Ureter (tissue), 1 donor: ENCODE results near the gene NDN. TPM values are rescaled to one million over a fixed set of nuclear protein-coding genes. Genes with fewer than 3 reads are reported as not detected.
"Not testable (repeated sequence)": the region's sequence is repeated elsewhere in the genome, so short reads cannot be mapped to it uniquely, and the experiment has no call there.

Source experiments
- DNase-seq: peaks from one replicate; pipeline ENCODE4 v3.0.0-alpha.2; 2020; ENCODE audit warnings: low spot score
- total RNA-seq: library from RNA; stranded (reverse); gene quantifications from one replicate; pipeline ENCODE4 v1.2.4, GENCODE V29; 2023
- donor health status: DM: yes; HTN: yes; CAD: no.

The NDN gene, protein sequence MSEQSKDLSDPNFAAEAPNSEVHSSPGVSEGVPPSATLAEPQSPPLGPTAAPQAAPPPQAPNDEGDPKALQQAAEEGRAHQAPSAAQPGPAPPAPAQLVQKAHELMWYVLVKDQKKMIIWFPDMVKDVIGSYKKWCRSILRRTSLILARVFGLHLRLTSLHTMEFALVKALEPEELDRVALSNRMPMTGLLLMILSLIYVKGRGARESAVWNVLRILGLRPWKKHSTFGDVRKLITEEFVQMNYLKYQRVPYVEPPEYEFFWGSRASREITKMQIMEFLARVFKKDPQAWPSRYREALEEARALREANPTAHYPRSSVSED
- total RNA-seq = 36.1 TPM

DNA sequence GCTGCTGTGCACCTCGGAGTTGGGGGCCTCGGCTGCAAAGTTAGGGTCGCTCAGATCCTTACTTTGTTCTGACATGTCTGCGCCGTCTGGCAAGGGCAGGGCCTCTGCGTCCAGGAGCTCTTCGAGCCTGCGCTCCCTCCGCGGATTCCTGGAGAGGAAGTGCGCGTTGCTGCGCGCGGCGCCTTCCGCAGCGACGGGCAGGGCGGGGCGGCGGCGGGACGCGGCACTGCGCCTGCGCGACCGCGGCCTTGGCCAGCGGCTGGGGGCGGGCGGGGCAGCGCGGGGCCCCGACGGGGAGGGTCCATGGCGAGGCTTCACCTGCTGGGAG is at the start of gene NDN:
Gene NDN, minus strand, starts transcription at position 163 of the 328 bp plus-strand sequence. Its CDS starts 88 bp downstream, at position 75.
- no peak for DNase-seq

DNA sequence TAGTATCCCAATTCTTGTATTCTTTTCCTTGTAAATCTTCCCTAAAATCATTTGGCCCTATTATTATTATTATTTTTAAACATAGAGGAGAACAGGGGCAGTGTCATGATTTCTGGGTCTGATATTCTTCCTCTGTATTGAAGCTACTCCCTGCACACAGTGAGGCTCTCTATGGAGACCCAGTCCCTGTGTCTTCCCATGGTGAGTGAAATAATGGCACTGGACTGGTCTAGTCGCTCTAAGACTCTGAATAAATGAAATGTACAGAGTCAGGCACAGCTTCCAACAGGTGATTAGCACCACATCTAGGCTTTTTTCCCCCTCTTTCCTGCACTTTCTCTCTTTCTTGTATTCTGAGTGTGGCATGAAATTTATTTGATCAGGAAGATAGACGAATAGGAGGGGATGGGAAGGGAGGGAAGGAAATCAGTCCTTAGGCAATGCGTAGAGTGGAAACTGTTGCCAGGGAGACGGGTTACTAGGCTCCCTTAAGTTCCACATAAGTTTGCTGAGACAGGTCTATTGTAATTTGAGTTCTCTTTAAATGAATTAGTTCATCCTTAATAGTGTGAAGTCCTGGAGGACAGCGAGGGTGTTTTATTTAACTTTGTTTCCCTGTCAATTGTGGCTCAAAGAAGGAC is 49.0 kb upstream of the NDN start:
- no peak for DNase-seq

DNA sequence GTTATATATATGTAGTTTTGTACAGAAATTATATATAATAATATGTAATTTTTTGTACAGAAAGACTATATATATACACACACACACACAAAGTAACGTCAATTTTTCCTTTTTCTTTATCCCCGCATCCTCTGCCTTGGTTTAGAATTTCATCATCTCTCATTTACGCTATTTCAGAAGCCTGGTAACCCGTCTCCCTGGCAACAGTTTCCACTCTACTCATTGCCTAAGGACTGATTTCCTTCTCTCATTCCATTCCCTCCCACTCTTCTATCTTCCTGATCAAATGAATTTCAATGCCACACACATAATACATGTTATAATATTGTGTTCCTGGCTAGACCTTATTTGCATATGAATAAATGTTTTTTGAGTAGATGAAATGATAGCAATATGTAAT is 47.8 kb upstream of the NDN start:
- no peak for DNase-seq

DNA sequence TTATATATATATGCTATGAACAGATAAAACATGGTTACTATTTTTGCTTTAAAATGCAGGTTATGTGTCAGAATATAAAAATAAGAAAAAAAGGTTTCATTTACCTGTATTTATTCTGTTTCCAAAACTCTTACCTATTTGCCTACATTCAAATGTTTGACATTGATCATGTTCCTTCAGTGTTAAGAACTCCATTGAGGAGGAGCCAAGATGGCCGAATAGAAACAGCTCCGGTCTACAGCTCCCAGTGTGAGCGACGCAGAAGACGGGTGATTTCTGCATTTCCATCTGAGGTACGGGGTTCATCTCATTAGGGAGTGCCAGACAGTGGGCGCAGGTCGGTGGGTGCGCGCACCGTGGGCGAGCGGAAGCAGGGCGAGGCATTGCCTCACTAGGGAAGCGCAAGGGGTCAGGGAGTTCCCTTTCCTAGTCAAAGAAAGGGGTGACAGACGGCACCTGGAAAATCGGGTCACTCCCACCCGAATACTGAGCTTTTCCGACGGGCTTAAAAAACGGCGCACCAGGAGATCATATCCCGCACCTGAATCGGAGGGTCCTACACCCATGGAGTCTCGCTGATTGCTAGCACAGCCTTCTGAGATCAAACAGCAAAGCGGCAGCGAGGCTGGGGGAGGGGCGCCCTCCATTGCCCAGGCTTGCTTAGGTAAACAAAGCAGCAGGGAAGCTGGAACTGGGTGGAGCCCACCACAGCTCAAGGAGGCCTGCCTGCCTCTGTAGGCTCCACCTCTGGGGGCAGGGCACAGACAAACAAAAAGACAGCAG is 27.0 kb upstream of the NDN start:
- not testable (repeated sequence) for DNase-seq

DNA sequence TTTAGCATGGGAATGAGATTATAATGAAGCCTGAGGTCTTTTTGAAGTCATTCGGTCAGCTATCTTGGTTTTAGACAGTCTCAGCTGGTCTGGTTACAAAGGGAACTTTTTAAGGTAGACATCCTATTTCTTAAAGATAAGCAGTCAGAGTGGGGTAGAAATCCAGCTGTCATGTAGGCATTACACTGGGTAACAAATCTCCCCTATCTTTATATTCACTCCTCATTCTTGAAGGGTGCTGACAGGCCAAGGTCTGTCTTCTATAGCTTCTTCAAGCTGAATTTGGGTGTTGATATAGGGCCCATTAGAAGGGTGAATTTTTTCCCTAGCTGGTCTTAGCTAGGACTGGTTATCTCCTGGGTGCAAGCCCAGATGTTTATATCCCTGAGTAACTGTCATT is 21.2 kb upstream of the NDN start:
- no peak for DNase-seq

DNA sequence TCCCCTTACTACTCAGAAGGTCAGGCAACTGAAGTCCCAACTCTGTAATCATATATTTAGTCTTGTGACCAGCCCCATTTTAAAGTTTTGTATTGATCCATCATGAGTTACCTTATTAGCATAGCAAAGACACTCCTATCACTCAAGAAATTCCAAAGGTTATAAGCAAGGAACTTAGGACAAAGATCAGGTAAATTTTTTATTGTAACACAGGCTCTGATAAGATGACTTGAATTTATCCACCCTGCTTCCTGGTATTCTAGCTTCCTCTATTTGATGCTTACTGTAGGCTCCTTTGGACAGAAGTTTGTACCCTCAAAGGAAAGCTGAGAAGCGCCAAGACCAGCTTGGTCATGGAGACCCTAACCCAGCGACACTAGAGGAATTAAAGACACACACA is 8.2 kb upstream of the NDN start:
- no peak for DNase-seq

DNA sequence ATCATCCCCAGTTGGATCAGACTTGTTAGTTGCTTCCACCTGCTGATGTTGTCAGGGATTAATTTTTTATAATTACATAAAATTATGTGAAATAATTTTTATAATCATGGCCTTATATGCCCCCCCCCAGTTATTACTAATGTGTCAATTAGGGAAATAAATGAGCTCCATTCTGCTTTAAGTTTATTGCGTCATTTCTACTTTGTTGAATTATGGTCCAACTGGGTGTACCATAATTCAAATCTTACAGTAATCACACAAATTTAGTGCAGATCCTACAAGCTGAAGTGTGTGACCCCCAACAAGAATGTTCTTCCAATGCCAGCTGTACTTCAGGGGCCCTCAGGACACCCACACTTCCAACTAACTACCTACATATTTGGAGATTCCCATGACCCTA is 7.5 kb upstream of the NDN start:
- DNase-seq = no peak

DNA sequence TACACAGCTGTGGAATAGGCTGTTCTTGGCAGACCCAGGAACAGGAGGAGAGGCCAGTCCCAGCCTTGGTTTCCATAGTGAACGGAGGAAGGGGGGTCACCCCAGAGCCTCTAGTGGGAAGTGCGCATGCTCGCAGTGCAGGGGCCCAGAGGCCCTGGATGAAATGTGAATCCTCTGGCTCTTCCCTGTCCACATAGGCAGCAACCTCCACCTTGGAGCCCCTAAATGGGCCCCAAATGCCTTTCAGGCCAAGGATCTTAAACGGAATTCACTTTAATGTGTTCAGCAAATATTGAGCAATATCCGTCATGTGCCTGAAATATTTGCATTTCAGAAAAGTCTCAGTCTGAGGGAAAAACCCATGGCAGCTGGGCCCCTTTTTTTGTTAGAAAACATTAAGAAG is 3.3 kb upstream of the NDN start:
- DNase-seq = peak; percentile 67

DNA sequence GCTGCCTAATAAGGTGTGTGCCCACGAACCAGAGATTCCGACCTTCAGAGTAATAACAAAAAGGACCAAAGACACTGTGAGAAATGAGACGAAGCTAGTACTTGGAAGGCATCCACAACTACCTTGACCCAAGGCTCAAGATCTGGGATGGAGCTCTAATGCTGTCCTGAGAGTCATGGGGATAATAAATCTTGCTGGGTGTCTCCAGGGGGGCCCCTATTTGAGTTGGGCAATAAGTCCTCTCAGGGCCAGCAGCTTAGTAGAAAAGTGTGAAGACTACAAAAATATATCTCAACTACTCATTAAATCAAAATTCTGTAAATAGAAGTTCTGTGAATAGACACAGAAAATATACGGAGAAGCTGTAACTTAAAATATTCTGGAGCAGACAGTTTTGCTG is 2.9 kb upstream of the NDN start:
- no peak for DNase-seq

DNA sequence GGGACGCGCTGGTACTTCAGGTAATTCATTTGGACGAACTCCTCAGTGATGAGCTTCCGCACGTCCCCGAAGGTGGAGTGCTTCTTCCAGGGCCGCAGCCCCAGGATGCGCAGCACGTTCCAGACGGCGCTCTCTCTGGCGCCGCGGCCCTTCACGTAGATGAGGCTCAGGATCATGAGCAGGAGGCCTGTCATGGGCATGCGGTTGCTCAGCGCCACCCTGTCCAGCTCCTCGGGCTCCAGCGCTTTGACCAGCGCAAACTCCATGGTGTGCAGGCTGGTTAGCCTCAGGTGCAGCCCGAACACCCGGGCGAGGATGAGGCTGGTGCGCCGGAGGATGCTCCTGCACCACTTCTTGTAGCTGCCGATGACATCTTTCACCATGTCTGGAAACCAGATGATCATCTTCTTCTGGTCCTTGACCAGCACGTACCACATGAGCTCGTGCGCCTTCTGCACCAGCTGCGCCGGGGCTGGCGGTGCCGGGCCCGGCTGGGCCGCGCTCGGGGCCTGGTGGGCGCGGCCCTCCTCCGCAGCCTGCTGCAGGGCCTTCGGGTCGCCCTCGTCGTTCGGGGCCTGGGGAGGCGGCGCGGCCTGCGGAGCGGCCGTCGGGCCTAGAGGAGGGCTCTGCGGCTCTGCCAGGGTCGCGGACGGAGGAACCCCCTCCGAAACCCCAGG is 501 bp downstream of the NDN start:
- no peak for DNase-seq

DNA sequence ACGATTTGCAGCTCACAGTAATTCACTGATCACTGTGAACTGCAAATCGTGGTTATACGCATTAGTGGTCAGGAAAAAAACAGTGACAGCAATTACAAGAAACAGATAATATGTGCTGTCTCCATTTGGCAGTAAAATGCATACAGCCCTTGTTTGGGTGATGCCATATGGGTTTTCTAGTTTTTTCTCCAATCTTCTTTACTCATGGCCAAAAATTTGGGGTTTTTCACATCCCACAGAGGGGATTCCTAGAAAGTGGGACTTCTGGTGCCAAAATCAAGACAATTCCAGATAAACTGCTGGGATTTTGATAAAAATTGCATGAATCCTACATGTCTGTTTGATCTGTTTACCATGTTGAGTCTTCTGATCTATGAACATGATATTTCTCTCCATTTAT is 15.6 kb downstream of the NDN start:
- no peak for DNase-seq

DNA sequence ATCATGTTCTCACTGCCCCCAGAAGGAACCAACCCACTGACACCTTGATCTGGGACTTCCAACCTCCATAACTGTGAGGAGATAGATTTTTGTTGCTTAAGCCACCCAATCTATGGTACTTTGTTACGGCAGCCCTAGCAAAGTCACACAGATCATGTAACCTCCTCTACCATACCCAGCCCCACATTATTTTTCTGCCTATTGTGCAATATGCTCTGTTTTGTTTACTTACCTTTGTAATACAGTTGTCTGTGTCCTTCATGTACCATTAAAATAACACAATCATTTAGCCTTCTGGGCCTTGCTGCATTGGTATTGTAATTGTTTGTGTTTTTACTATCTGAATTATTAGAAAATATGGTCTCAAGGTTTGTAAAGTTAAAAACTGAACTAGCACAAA is 16.1 kb downstream of the NDN start:
- DNase-seq = no peak

DNA sequence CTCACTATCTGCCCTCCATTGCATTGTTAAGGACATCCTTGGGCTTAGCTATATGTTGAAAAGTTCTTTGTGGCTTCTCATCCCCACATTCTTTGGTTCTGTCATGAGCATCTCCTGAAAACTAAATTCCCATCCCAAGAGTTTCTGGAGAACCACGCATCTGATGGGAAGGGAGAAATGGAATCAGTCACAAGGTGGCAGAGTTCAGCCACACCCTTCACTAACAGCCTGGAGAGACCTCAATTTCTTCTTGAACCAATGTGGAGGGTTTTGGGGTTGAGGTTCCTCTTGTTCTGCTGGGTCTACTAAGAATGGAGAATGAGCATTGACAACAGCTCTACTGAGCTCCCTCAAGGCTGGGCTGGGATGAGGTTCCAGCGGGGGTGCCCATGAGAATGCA is 23.9 kb downstream of the NDN start:
- no peak for DNase-seq

DNA sequence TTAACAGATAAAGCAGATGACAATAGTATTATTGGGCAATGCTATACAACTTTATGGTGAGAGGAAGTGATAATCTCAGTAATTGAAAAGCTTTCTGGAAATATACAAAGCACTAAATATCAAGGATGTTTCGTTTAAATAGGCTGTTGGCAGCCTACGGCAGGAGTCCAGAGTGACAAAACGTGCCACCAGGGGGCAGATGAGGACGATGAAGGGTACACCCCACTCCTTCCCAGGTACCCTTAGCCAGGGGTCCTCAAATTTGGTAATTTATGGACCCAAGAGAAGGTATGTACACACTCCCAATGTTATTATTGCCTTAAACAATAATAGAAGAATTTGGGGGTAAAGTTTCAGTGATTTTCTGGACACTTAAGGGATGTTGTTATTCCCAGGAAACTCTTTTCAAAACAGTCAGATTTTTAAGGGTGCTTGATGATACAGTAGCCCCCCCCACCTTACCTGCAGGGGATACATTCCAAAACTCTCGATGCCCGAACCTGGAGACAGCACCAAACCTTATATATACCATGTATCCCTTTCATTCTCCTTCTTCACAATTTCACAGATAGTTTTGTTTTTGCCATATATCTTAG is 38.1 kb downstream of the NDN start:
- DNase-seq = no peak

DNA sequence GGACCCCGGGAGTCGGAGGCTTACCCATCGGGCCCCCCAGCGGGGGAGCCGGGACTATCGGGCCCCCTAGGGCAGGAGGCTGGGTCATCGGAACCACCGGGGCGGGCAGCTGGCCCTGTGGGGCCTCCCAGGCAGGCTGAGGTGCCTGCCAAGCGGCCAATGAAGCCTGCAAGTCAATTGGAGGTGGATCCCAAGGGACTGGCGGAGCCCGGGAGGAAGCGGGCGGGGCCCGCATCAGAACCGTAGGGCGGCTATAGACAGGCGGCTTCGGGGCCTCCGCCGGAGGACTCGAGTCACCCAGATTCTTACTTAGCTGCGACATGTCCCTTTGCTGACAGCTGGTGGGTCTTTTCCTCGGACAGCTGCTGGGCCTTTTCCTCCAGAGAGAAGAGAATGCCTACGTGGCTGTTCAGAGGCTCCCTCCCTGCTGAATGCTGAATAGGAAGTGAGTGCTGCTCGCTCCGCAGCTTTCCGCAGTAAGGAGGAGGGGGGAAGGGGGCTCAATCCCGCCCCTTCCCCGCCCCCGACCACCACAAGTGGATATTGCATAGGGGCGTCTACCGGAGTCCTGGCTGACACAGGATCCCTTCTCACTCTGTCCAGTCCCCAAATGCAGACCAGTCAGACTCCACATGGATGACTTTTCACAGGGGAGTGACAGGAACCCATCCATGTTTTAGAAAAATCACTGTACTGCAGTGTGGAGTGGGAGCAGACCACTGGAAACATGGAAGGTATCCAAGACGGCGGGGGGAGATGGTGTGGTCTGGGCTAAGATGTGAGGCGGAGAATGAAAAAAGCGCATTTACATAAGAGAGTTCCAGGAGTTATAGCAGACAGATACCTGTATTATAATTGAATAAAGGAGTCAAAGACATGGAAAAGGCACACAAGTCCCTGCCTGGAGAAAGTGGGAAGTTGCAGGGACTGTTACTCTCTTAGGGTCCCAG is 39.4 kb downstream of the NDN start, which contains the start of gene MAGEL2:
Gene MAGEL2, minus strand, starts transcription at position 447 of the 950 bp plus-strand sequence. Its CDS starts 125 bp downstream, at position 322.
- DNase-seq = no peak

DNA sequence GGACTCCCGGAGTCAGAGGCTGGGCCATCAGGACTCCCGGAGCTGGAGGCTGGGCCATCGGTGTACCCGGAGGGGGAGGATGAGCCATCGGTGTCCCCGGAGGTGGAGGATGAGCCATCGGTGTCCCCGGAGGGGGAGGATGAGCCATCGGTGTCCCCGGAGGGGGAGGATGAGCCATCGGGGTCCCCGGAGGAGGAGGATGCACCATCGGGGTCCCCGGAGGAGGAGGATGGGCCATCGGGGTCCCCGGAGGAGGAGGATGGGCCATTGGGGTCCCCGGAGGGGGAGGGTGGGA is 40.2 kb downstream of the NDN start:
- no peak for DNase-seq

DNA sequence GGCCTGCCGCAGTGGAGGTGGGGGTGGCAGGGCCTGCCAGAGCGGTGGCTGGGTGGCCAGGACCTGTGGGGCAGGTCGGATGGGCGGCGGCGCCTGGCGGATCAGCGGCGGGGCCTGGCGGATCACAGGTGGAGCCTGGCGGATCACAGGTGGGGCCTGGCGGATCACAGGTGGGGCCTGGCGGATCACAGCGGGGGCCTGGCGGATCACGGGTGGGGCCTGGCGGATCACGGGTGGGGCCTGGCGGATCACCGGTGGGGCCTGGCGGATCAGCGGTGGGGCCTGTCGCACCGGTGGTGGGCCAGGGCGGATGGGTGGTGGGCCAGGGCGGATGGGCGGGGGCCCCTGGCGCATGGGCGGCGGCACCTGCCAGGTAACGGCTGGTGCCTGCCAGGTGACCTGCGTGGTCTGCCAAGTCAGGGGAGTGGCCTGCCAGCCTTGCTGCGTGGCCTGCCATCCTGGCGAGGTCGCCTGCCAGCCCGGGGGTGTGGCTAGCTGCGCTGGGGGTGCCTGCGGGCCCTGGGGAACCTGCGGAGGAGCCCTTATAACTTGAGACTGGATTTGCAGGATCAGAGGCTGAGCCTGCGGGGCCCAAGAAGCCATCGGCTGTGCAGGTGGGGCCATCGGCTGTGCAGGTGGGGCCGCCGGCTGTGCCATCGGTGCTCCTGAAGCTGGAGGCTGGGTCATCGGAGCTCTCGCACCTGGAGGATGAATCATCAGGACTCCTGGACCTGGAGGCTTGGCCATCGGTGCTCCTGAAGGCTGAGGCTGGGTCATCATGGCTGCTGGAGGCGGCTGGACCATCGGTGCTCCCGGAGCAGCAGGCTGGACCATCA is 40.7 kb downstream of the NDN start:
- DNase-seq = no peak

DNA sequence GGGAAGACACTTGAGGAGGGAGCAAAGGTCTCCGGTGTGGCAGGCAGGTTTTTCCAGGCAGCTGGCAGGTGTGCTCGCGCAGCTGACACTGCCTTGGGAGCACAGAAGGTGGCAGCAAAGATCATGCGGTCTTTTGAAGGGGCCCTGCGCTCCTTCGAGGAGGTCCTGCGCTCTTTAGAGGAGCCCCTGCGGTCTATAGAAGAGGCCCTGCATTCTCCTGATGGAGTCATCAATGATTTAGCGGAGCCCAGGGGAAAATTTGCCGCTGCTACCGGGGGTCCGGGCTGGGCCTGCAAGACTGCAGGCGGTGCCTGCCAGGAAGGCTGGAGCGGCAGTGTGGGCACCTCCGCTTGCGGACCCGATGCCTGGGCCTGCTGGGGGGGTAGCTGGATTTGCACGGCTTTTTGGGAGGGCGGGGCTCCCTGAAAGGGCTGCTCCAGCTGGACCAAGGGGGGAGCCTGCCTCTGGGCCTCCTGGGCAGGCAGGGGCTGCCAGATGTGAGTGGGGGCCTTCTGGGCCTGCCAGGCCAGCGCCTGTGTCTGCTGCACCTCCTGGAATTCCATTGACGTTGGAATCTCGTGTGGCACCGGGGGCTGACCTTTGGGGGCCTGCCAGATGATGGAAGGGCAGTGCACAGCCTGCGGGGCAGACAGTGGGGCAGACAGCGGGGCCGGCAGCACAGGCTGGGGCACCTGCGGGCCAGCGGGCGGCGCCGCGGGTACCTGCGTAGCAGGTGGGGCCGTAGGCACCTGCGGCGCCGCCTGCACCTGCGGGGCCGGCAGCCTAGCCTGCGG is 41.5 kb downstream of the NDN start:
- DNase-seq = no peak

DNA sequence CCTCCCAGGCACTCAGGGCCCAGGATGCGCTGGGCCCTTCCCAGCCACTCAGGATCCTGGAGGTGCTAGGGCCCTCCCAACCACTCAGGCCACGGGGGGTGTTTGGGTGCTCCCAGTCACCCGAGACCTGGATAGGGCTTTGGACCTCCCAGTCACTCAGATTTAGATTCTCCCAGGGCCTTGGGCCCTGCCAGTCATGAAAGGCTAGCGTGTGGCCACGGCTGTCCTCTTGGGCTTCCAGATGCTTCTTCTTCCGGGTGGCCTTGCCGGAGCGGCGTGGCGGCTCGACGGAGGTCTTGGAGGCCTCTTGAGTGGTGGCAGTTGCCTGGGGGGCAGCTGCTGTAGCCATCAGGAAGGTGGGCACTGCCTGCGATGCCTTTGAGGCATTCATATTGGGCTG is 42.3 kb downstream of the NDN start:
- DNase-seq = no peak
